H9 (cell line): ENCODE data around the gene CLASP2. TPM values are rescaled to one million over a fixed set of nuclear protein-coding genes. Genes with fewer than 3 reads are reported as not detected.

Experiments used
- DNase-seq: peaks from one replicate; pipeline ENCODE4 v3.0.0-alpha.2; 2017
- H2AFZ ChIP-seq: one replicate; pipeline ENCODE4 v1.6.1; 2013; ENCODE audit warnings: mild to moderate bottlenecking, low read length, control low read depth, moderate library complexity
- H2AK5ac ChIP-seq: 2 replicates; pipeline ENCODE4 v1.6.1; 2013; ENCODE audit warnings: low read length, control low read depth, mixed read lengths; ENCODE audit not compliant: insufficient read length
- H2BK120ac ChIP-seq: one replicate; pipeline ENCODE4 v1.6.1; 2013; ENCODE audit warnings: low read depth, mild to moderate bottlenecking, low read length, control low read depth, inconsistent platforms; ENCODE audit not compliant: poor library complexity, severe bottlenecking
- H2BK12ac ChIP-seq: 2 replicates; pipeline ENCODE4 v1.6.1; 2013; ENCODE audit warnings: low read length, control low read depth, mixed read lengths, low read depth; ENCODE audit not compliant: insufficient read length
- H2BK15ac ChIP-seq: 2 replicates; pipeline ENCODE4 v1.6.1; 2013; ENCODE audit warnings: low read depth, low read length, control low read depth
- H2BK20ac ChIP-seq: one replicate; pipeline ENCODE4 v1.6.1; 2013; ENCODE audit warnings: low read depth, mild to moderate bottlenecking, low read length, control low read depth, inconsistent platforms; ENCODE audit not compliant: poor library complexity, severe bottlenecking
- H2BK5ac ChIP-seq: 2 replicates; pipeline ENCODE4 v1.6.1; 2013; ENCODE audit warnings: low read length, control low read depth, mixed read lengths; ENCODE audit not compliant: insufficient read length
- H3K14ac ChIP-seq: 2 replicates; pipeline ENCODE4 v1.6.1; 2013; ENCODE audit warnings: low read length, control low read depth; ENCODE audit not compliant: insufficient read depth
- H3K18ac ChIP-seq: 2 replicates; pipeline ENCODE4 v1.6.1; 2013; ENCODE audit warnings: low read depth, mild to moderate bottlenecking, mixed read lengths, low read length, control low read depth; ENCODE audit not compliant: insufficient read length
- H3K23ac ChIP-seq: 2 replicates; pipeline ENCODE4 v1.6.1; 2013; ENCODE audit warnings: low read length, control low read depth, mixed read lengths, low read depth; ENCODE audit not compliant: insufficient read length
- H3K23me2 ChIP-seq: 2 replicates; pipeline ENCODE4 v1.6.1; 2013; ENCODE audit warnings: low read depth, mild to moderate bottlenecking, mixed read lengths, low read length, control low read depth; ENCODE audit not compliant: insufficient read length, poor library complexity, severe bottlenecking
- H3K27ac ChIP-seq: 2 replicates; pipeline ENCODE4 v1.5.1; 2013; ENCODE audit warnings: low read length, control low read depth, mixed read lengths, low read depth; ENCODE audit not compliant: insufficient read length
- H3K27me3 ChIP-seq: 2 replicates; pipeline ENCODE4 v1.6.1; 2013; ENCODE audit warnings: low read length, control low read depth, inconsistent platforms; ENCODE audit not compliant: insufficient read depth
- H3K4ac ChIP-seq: 2 replicates; pipeline ENCODE4 v1.6.1; 2013; ENCODE audit warnings: low read depth, mild to moderate bottlenecking, control low read depth, inconsistent platforms, low read length, moderate library complexity
- H3K4me1 ChIP-seq: 2 replicates; pipeline ENCODE4 v1.6.1; 2013; ENCODE audit warnings: low read length, control low read depth, inconsistent platforms; ENCODE audit not compliant: insufficient read depth
- H3K4me2 ChIP-seq: 2 replicates; pipeline ENCODE4 v1.6.1; 2013; ENCODE audit warnings: low read length, control low read depth, mixed read lengths; ENCODE audit not compliant: insufficient read length, insufficient read depth
- H3K56ac ChIP-seq: 2 replicates; pipeline ENCODE4 v1.6.1; 2013; ENCODE audit warnings: low read depth, mild to moderate bottlenecking, mixed read lengths, low read length, control low read depth; ENCODE audit not compliant: insufficient read length
- H3K79me1 ChIP-seq: 2 replicates; pipeline ENCODE4 v1.6.1; 2013; ENCODE audit warnings: low read depth, mild to moderate bottlenecking, moderate library complexity, low read length, control low read depth, inconsistent platforms; ENCODE audit not compliant: insufficient read depth, poor library complexity, severe bottlenecking
- H3K79me2 ChIP-seq: 2 replicates; pipeline ENCODE4 v1.6.1; 2013; ENCODE audit warnings: low read length, control low read depth, inconsistent platforms; ENCODE audit not compliant: insufficient read depth
- H3K9ac ChIP-seq: 2 replicates; pipeline ENCODE4 v1.6.1; 2013; ENCODE audit warnings: low read length, control low read depth, mixed read lengths; ENCODE audit not compliant: insufficient read length; ENCODE audit errors: extremely low read depth
- H3K9me3 ChIP-seq: one replicate; pipeline ENCODE4 v1.6.1; 2013; ENCODE audit warnings: low read depth, low read length, inconsistent platforms; ENCODE audit not compliant: control insufficient read depth
- H3T11ph ChIP-seq: one replicate; pipeline ENCODE4 v1.6.1; 2013; ENCODE audit warnings: mild to moderate bottlenecking, low read length, control low read depth, inconsistent platforms
- H4K20me1 ChIP-seq: one replicate; pipeline ENCODE4 v1.6.1; 2013; ENCODE audit not compliant: control insufficient read depth, insufficient read length, insufficient read depth
- H4K5ac ChIP-seq: 2 replicates; pipeline ENCODE4 v1.6.1; 2013; ENCODE audit warnings: low read depth, mild to moderate bottlenecking, mixed read lengths, low read length, control low read depth; ENCODE audit not compliant: insufficient read length
- H4K8ac ChIP-seq: replicated peaks from 2 replicates; pipeline ENCODE4 v1.6.1; 2013; ENCODE audit warnings: low read length, control low read depth, mixed read lengths, low read depth; ENCODE audit not compliant: insufficient read length
- H4K91ac ChIP-seq: 2 replicates; pipeline ENCODE4 v1.6.1; 2013; ENCODE audit warnings: low read depth, mild to moderate bottlenecking, moderate library complexity, mixed read lengths, low read length, control low read depth; ENCODE audit not compliant: insufficient read length
- H3K27ac Mint-ChIP-seq, 3 experiments: 2 replicates in 2 of 3; 3 replicates in 1 of 3; pipeline ENCODE4 v1.8.0; 2020 to 2021; ENCODE audit warnings: mixed read lengths in 3 of 3, mild to moderate bottlenecking in 1 of 3, moderate library complexity in 1 of 3
- H3K27me3 Mint-ChIP-seq: 2 replicates; pipeline ENCODE4 v1.8.0; 2021; ENCODE audit warnings: low read depth, mild to moderate bottlenecking, moderate library complexity, mixed read lengths
- H3K36me3 Mint-ChIP-seq, 3 experiments: 2 replicates in 2 of 3; 3 replicates in 1 of 3; pipeline ENCODE4 v1.8.0; 2020 to 2021; ENCODE audit warnings: low read depth in 3 of 3, mixed read lengths in 3 of 3; ENCODE audit not compliant: insufficient read depth in 1 of 3
- H3K4me1 Mint-ChIP-seq, 2 experiments: 2 replicates each; pipeline ENCODE4 v1.8.0; 2020; ENCODE audit warnings: mixed read lengths in 2 of 2
- H3K4me3 Mint-ChIP-seq, 2 experiments: 2 replicates in 1 of 2; 3 replicates in 1 of 2; pipeline ENCODE4 v1.8.0; 2020 to 2021; ENCODE audit warnings: mild to moderate bottlenecking in 2 of 2, mixed read lengths in 2 of 2, moderate library complexity in 1 of 2
- H3K9me3 Mint-ChIP-seq, 2 experiments: 2 replicates in 1 of 2; 3 replicates in 1 of 2; pipeline ENCODE4 v1.8.0; 2020; ENCODE audit warnings: mild to moderate bottlenecking in 2 of 2, mixed read lengths in 2 of 2, moderate library complexity in 1 of 2
- CTCF ChIP-seq: fragments of 200-600 bp; sonication (generic); conservative IDR thresholded peaks from 3 replicates; pipeline ENCODE4 v1.8.0; 2021; ENCODE audit warnings: antibody characterized with exemption, mild to moderate bottlenecking
- WGBS: extraction: QIAGEN DNeasy Blood & Tissue Kit; methylation state at CpG from one replicate; pipeline ENCODE4 v1.1.7; 2013; ENCODE audit warnings: missing lambda C conversion rate, low lambda C conversion rate, mixed read lengths; ENCODE audit not compliant: insufficient read length; ENCODE audit errors: extremely low coverage; 5-methylcytosine and 5-hydroxymethylcytosine counted together
- total RNA-seq: library from RNA; stranded (reverse); gene quantifications from 2 replicates; pipeline ENCODE4 v1.2.1, GENCODE V29; 2021

Gene CLASP2
- total RNA-seq, 1 experiment from 2014 or later, result 60.5 TPM

- no peaks in the 10 kb centered on the region for H3K23me2 ChIP-seq
- no peak for TF ChIP-seq CTCF
- H3K27ac ChIP-seq, result no peak overlapping the region
- no peaks in the 10 kb centered on the region for H3K79me1 ChIP-seq
- no peaks in the 10 kb centered on the region for H4K20me1 ChIP-seq
- H3K4me2 ChIP-seq, result no peak overlapping the region
- H3K27ac Mint-ChIP-seq, result no peak overlapping the region
- H3K9me3 ChIP-seq, result peaks cover 17% of the 10 kb centered on the region
- no peak overlapping the region for H3K23ac ChIP-seq
- no peak overlapping the region for H2BK15ac ChIP-seq
- H3T11ph ChIP-seq, result no peak overlapping the region
- H3K56ac ChIP-seq, result no peak overlapping the region
- H3K36me3 Mint-ChIP-seq, result peaks cover 31 to 64% (median 63%) of the 10 kb centered on the region in 3 experiments
- no peak overlapping the region for H2BK12ac ChIP-seq
- no peak for DNase-seq
- peaks cover 1% of the 10 kb centered on the region; the same call in 1 of the 2 replicates for H3K27me3 Mint-ChIP-seq
- no peaks in the 10 kb centered on the region for H3K27me3 ChIP-seq
- peaks cover 7% of the 10 kb centered on the region in 2 experiments for H3K4me1 Mint-ChIP-seq
- H2BK120ac ChIP-seq, result no peak overlapping the region
- H3K14ac ChIP-seq, result no peak overlapping the region
- H3K18ac ChIP-seq, result no peak overlapping the region
- no peak overlapping the region for H2AFZ ChIP-seq
- H3K4me1 ChIP-seq, result no peaks in the 10 kb centered on the region
- H3K9ac ChIP-seq, result no peak overlapping the region
- no peak overlapping the region for H4K8ac ChIP-seq
- no CpG with 5 or more reads among the region's 3 CpGs for WGBS
- H3K79me2 ChIP-seq, result no peaks in the 10 kb centered on the region
- H3K4ac ChIP-seq, result no peak overlapping the region
- H3K4me3 Mint-ChIP-seq, result no peak overlapping the region
- H2BK20ac ChIP-seq, result no peak overlapping the region
- H2BK5ac ChIP-seq, result no peak overlapping the region
- H2AK5ac ChIP-seq, result no peak overlapping the region
- H4K91ac ChIP-seq, result no peak overlapping the region
- no peak overlapping the region for H4K5ac ChIP-seq
- H3K9me3 Mint-ChIP-seq, result peaks cover 19 to 58% of the 10 kb centered on the region in 2 experiments
These were observed 259.6 kb downstream of the CLASP2 start for GRCh38 chr3:33458446-33458845.
